Measurements from ENCODE around the gene SUSD3. TPM values are rescaled to one million over a fixed set of nuclear protein-coding genes. Genes with fewer than 3 reads are reported as not detected.

Gene SUSD3
- total RNA-seq, 4 donors from 2014 or later, result 0.83 to 3.3 (median 1.4) TPM

DNA sequence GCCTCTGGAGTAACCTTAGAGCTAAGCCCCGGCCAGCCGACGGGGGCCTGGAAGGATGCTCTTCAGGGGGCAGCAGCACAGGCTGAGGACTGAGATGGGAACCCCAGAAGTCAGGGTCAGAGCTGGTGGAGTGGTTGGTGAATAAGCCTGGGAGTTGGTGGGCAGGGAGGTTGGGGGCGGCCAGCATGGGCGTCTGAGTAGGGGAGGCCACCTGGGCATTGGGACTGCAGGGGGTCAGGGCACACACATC, 61.1 kb downstream of the SUSD3 start:
- no peaks in the 10 kb centered on the region for H3K27me3 ChIP-seq
- DNase-seq (ENCODE audit: extremely low spot score), result no peak
- H3K4me3 ChIP-seq, result no peak overlapping the region
- peaks cover 20 to 42% (median 37%) of the 10 kb centered on the region in 4 donors for H3K4me1 ChIP-seq
- TF ChIP-seq POLR2A (IDR thresholded peaks at IDR 0.05; ENCODE audit: low read depth) (no peak), EP300 (IDR thresholded peaks at IDR 0.05) (no peak), POLR2AphosphoS5 (IDR thresholded peaks at IDR 0.05) (no peak), CTCF (IDR thresholded peaks at IDR 0.05) (no peak)
- WGBS, result 45% methylated on average over 3 of the region's 5 CpGs
- intact Hi-C loops (cut with DNase I), result no loop called here
- H3K36me3 ChIP-seq, result peaks cover 8 to 46% (median 36%) of the 10 kb centered on the region in 4 donors
- H3K27ac ChIP-seq (replicated peaks in 1 of 4), result peak overlapping the region; percentile 77 to 84 (median 82)
- no peaks in the 10 kb centered on the region for H3K9me3 ChIP-seq

DNA sequence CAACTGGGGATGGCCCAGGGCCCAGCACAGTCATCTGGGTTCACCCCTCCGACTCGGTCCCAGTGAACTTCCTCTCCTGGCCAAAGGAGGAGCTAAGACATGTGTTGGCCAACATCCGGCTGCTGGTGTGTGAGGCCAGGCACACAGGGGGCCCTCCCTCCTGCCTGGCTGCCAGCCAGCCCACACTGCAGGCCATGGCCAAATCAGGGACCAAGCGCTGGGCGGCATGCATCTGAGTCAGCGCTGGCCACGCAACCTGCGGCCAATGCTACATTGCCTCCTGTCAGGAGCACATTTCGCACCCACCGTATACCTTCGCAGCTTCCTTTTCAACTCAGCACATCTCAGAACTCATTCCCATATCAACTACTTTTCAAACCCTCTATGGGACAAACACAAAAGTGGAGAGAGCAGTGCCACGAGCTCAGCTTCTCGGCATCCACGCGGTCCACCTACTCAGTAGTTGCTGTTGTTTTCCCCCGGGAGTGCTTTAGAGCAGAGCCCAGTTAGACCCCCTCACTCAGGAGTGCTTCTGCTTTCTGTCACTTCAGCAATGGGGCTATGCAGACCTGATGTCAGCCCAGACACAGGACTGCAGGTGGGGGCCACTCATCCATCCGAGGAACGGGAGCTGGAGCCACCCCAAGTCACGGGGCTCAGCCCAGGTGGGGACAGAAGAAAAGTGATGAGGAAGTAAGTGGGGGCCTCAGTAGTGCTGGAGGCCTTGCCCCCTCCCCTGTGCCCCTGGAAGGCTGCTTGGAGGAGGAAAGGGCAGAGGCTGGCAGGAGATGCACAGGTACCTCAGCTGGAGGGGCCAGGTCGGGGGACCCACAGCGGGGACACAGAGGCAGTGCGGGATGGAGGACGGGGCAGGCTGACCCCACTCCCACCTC, 61.7 kb downstream of the SUSD3 start:
- 31% methylated on average over 18 of the region's 23 CpGs for WGBS

GRCh38 chr9:93120846-93121315, 62.4 kb downstream of the SUSD3 start:
- Histone ChIP-seq H3K4me1 (peaks cover 20 to 49% (median 39%) of the 10 kb centered on the region in 4 donors), H3K4me3 (no peak overlapping the region), H3K36me3 (peaks cover 13 to 55% (median 48%) of the 10 kb centered on the region in 4 donors), H3K27me3 (no peaks in the 10 kb centered on the region), H3K27ac (replicated peaks in 1 of 4) (peak overlapping the region; percentile 77 to 84 (median 82)), H3K9me3 (no peaks in the 10 kb centered on the region)
- no peak for DNase-seq (ENCODE audit: extremely low spot score)
- no peak for TF ChIP-seq CTCF (IDR thresholded peaks at IDR 0.05)
- TF ChIP-seq POLR2A (IDR thresholded peaks at IDR 0.05; ENCODE audit: low read depth), result no peak
- TF ChIP-seq POLR2AphosphoS5 (IDR thresholded peaks at IDR 0.05), result no peak
- no peak for TF ChIP-seq EP300 (IDR thresholded peaks at IDR 0.05)
- intact Hi-C loops (cut with DNase I), result no loop called here
- 89% methylated on average over 11 of the region's 11 CpGs for WGBS

More for the DNA sequence above, 61.7 kb downstream of the SUSD3 start:
- Histone ChIP-seq H3K4me3 (peak overlapping the region in 1 of 4 donors; percentile 14), H3K27ac (replicated peaks in 1 of 4) (peak overlapping the region; percentile 77 to 84 (median 82)), H3K4me1 (peaks cover 20 to 43% (median 37%) of the 10 kb centered on the region in 4 donors), H3K9me3 (no peaks in the 10 kb centered on the region), H3K36me3 (peaks cover 13 to 48% (median 42%) of the 10 kb centered on the region in 4 donors), H3K27me3 (no peaks in the 10 kb centered on the region)
- intact Hi-C loops (cut with DNase I), result no loop called here
- no peak for TF ChIP-seq POLR2A (IDR thresholded peaks at IDR 0.05; ENCODE audit: low read depth)
- peak; percentile 90 to 96 for TF ChIP-seq POLR2AphosphoS5 (IDR thresholded peaks at IDR 0.05)
- TF ChIP-seq CTCF (IDR thresholded peaks at IDR 0.05), result peak; percentile 40 to 68 (median 40)
- DNase-seq (ENCODE audit: extremely low spot score), result peak; percentile 97

DNA sequence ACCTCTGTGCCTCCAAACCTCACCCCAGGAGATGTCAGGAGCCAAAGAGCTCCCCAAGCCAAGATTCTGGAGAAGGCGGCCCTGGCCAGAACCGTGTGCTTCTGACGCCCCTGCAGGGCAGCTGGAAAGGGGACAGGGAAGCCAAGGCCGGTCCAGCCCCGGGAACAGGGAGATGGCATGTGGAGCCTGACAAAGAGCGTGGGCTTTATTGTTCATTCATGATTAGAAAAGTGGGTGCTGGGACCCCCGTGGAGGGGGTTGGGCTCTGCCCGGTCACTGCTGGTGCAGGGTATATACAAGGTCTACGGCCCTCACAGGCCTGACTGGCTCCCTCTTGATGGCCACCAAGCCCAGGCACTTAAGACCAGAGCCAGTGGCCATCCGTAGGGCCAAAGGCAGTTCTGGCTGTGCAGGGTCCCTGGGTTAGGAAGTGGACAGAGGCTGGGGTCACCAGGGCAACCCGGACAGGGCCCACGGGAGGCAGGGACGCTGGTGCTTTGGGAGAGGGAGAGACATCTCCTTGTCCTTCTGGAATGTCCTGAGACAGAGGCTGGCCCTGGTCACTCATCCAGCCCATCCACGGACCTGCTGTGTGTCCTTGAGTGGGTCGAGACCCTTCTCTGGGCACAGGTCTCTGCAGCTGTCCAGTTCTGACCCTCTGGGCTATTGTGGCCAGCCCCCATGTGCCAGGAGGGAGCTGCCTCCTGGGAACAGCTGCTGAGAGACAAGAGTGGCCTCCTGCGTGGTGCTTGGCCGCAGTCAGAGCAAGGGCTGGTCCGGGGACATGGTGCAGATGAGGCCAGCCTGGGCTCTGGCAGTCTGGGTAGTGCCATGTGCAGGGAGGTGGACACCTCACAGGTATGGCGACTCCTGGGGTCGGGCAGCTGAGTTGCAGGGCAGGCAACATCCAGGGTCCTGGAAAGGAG, 63.1 kb downstream of the SUSD3 start:
- Histone ChIP-seq H3K27ac (replicated peaks in 1 of 4) (peak overlapping the region; percentile 77 to 84 (median 82)), H3K27me3 (no peaks in the 10 kb centered on the region), H3K4me1 (peaks cover 21 to 49% (median 39%) of the 10 kb centered on the region in 4 donors), H3K9me3 (no peaks in the 10 kb centered on the region), H3K4me3 (no peak overlapping the region), H3K36me3 (peaks cover 13 to 59% (median 54%) of the 10 kb centered on the region in 4 donors)
- no peak for DNase-seq (ENCODE audit: extremely low spot score)
- no peak for TF ChIP-seq POLR2A (IDR thresholded peaks at IDR 0.05; ENCODE audit: low read depth)
- TF ChIP-seq EP300 (IDR thresholded peaks at IDR 0.05), result no peak
- TF ChIP-seq CTCF (IDR thresholded peaks at IDR 0.05), result no peak
- no peak for TF ChIP-seq POLR2AphosphoS5 (IDR thresholded peaks at IDR 0.05)
- intact Hi-C loops (cut with DNase I), result no loop called here
- 80% methylated on average over 11 of the region's 20 CpGs for WGBS
